Lung (tissue), 12 donors: ENCODE data around the gene KCTD16. TPM values are rescaled to one million over a fixed set of nuclear protein-coding genes. Genes with fewer than 3 reads are reported as not detected.
A peak's percentile ranks its signal among the peaks of the same experiment; 100 is the strongest.

Experiments used
- ATAC-seq: fragments of 200-7000 bp; cut with Tn5 transposase; one replicate; pipeline ENCODE4 v1.9.1; 2020; ENCODE audit warnings: moderate number of reproducible peaks; ENCODE audit not compliant: insufficient read depth, low FRiP score
- DNase-seq, 3 donors: peaks; one replicate each; pipeline ENCODE4 v3.0.0-alpha.2; 2013 to 2017
- H3K27ac ChIP-seq, 2 donors: one replicate each; pipeline ENCODE4 v1.5.1; 2013; ENCODE audit warnings: mild to moderate bottlenecking in 2 of 2, moderate library complexity in 2 of 2, control low read depth in 1 of 2, inconsistent platforms in 1 of 2, low read depth in 1 of 2, low read length in 1 of 2
- H3K27me3 ChIP-seq, 3 donors: one replicate each; pipeline ENCODE4 v1.5.1; 2013; ENCODE audit warnings: low read length in 2 of 3; ENCODE audit not compliant: control insufficient read depth in 3 of 3, insufficient read depth in 3 of 3
- H3K36me3 ChIP-seq, 4 donors: one replicate each; pipeline ENCODE4 v1.5.1; 2013; ENCODE audit warnings: low read length in 4 of 4, mild to moderate bottlenecking in 1 of 4, moderate library complexity in 1 of 4; ENCODE audit not compliant: control insufficient read depth in 4 of 4, insufficient read depth in 4 of 4
- H3K4me1 ChIP-seq, 5 donors: one replicate each; pipeline ENCODE4 v1.5.1; 2013; ENCODE audit warnings: low read length in 5 of 5, mild to moderate bottlenecking in 2 of 5, moderate library complexity in 1 of 5; ENCODE audit not compliant: control insufficient read depth in 5 of 5, insufficient read depth in 5 of 5
- H3K4me3 ChIP-seq: one replicate; pipeline ENCODE4 v1.5.1; 2013; ENCODE audit warnings: mild to moderate bottlenecking, control low read depth, moderate library complexity
- H3K9ac ChIP-seq, 2 donors: one replicate each; pipeline ENCODE4 v1.5.1; 2013; ENCODE audit warnings: low read length in 2 of 2, control low read depth in 1 of 2; ENCODE audit not compliant: insufficient read depth in 1 of 2
- H3K9me3 ChIP-seq, 4 donors: one replicate each; pipeline ENCODE4 v1.5.1; 2013; ENCODE audit warnings: low read length in 3 of 4, mild to moderate bottlenecking in 1 of 4, moderate library complexity in 1 of 4; ENCODE audit not compliant: control insufficient read depth in 4 of 4, insufficient read depth in 3 of 4
- CTCF ChIP-seq: IDR thresholded peaks from 2 replicates; pipeline ENCODE4 v1.5.1; 2012; ENCODE audit warnings: mild to moderate bottlenecking; ENCODE audit errors: control extremely low read depth, extremely low read depth
- WGBS, 2 donors: extraction: QIAGEN DNeasy Blood & Tissue Kit; methylation state at CpG; one replicate each; pipeline ENCODE4 v1.1.7; 2013; 5-methylcytosine and 5-hydroxymethylcytosine counted together
- polyA plus RNA-seq, 2 donors: library from polyadenylated mRNA; stranded (reverse); fragments of 200-250 nt; gene quantifications; one replicate each; pipeline ENCODE4 v1.2.1, GENCODE V29; 2013
- total RNA-seq, 2 donors: library from RNA; depleted of rRNA in 1 of 2; stranded (reverse); fragments of >200 nt in 1 of 2; gene quantifications; one replicate each; pipeline ENCODE4 v1.2.1, GENCODE V29; 2014 to 2021
- donor health status: control.
- donor health status: control.
- donor health status: Bipolar disorder and iron deficiency.
- donor health status: healthy.
- donor health status: DM: yes; HTN: yes; CAD: no.

Gene KCTD16
- total and polyA plus RNA-seq, 4 donors = 0.07 to 0.63 (median 0.27) TPM

- no peak overlapping the region for H3K27ac ChIP-seq
- H3K9ac ChIP-seq = no peak overlapping the region
- no peaks in the 10 kb centered on the region for H3K9me3 ChIP-seq
- WGBS, 2 donors = 66 to 95% methylated on average over 2 of the region's 2 CpGs
- no peaks in the 10 kb centered on the region for H3K36me3 ChIP-seq
- peaks cover 0 to 4% (median 0%) of the 10 kb centered on the region in 5 donors for H3K4me1 ChIP-seq
- TF ChIP-seq CTCF = no peak
- no peaks in the 10 kb centered on the region for H3K27me3 ChIP-seq
- H3K4me3 ChIP-seq = no peak overlapping the region
- DNase-seq = peak in 1 of 3 donors; percentile 15
- no peak for ATAC-seq
These were observed 83.9 kb downstream of the KCTD16 start for GRCh38 chr5:144254552-144254951.

GRCh38 chr5:144260121-144260520 is 89.4 kb downstream of the KCTD16 start:
- WGBS, 2 donors = 48 to 79% methylated on average over 2 of the region's 2 CpGs
- H3K36me3 ChIP-seq = no peaks in the 10 kb centered on the region
- no peak for DNase-seq

DNA sequence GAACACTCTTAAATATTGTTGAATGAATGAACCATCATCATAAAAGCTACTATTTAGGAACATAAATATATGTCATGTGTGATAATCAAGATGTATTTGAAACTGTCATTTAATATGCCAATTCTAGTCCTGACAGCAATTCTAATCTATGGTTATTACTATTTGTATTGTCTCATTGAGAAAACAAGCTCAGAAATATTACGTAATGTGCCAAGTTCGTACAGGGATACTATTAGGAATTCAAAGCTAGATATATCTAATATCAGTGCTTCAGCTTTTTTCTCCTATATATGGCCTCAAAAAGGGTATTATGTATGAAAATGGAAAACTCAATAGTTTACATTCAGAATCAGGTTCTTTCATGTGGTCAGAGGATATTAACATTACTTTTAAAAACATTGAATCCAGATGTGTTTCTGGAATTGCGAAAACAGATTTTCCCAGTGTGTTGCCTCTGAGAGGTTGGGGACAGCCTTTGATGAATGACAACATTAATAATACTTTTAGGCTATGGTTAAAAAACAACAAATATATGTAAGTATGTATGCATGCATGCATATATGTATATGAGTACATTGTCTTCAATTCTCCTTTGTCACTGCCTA is 95.1 kb downstream of the KCTD16 start:
- DNase-seq = no peak
- Histone ChIP-seq H3K4me1 (no peaks in the 10 kb centered on the region), H3K27me3 (no peaks in the 10 kb centered on the region), H3K4me3 (no peak overlapping the region), H3K9me3 (peaks cover 0 to 4% (median 1%) of the 10 kb centered on the region in 4 donors), H3K9ac (no peak overlapping the region), H3K27ac (no peak overlapping the region), H3K36me3 (no peaks in the 10 kb centered on the region)
- ATAC-seq = no peak
- TF ChIP-seq CTCF = no peak
- 75 to 86% methylated on average over 3 of the region's 3 CpGs for WGBS, 2 donors

More at GRCh38 chr5:144260121-144260520, 89.4 kb downstream of the KCTD16 start:
- Histone ChIP-seq H3K4me1 (no peaks in the 10 kb centered on the region), H3K27ac (no peak overlapping the region), H3K4me3 (no peak overlapping the region), H3K27me3 (no peaks in the 10 kb centered on the region), H3K9me3 (no peaks in the 10 kb centered on the region), H3K9ac (no peak overlapping the region)
- ATAC-seq = no peak
- TF ChIP-seq CTCF = no peak
